SIG-M5 (cell line): ENCODE data around the gene GID4.
A peak's percentile ranks its signal among the peaks of the same experiment; 100 is the strongest.
"Not testable (repeated sequence)": the region's sequence is repeated elsewhere in the genome, so short reads cannot be mapped to it uniquely, and the experiment has no call there.

ENCODE experiments used
- DNase-seq: peaks from one replicate; lab custom pipeline; 2025; lab: John Stamatoyannopoulos, UW

Gene GID4

DNA sequence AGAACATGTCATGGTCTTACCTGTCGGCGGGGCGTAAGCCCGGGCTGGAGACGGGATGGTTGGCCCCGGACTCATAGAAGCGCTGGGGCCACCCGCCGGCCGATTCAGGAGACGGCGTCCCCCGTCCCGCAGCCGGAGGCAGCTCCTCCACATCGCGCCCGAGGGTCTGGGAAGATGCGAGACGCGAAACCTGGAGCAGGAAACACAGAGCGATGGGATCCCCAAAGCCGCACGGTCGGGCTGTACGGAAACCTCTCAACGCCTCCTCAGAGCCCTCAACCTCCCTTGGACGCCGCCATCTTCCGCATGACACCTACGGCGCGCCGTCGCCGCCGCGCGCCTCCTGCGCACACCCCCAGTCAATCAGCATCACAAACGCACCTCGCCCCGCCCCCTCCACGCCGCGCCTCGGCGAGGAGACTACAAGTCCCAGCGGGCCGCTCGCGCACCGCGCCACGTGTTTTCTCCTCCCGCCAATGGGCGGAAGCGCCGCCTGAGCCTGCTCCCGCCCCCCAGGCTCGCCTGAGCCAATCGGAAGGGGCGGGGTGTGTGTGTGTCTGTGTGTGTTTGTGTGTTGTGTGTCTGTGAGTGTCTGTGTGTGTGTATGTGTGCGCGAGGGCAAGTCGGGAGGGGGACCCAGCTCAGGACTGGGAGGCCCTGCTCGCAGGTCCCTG lies at the start of gene GID4, which contains the start of gene ATPAF2:
Gene GID4, plus strand, starts transcription at position 548 of the 674 bp plus-strand sequence. Its CDS starts 57 bp downstream, at position 605.
Gene ATPAF2, minus strand, starts transcription at position 308 of the 674 bp plus-strand sequence. Its CDS starts 155 bp downstream, at position 153.
- DNase-seq: peak; percentile 82

GRCh38 chr17:17989618-17990017 lies 49.6 kb upstream of the GID4 start:
- no peak for DNase-seq

- no peak for DNase-seq
Observed at GRCh38 chr17:17990282-17990681, 48.9 kb upstream of the GID4 start.

DNA sequence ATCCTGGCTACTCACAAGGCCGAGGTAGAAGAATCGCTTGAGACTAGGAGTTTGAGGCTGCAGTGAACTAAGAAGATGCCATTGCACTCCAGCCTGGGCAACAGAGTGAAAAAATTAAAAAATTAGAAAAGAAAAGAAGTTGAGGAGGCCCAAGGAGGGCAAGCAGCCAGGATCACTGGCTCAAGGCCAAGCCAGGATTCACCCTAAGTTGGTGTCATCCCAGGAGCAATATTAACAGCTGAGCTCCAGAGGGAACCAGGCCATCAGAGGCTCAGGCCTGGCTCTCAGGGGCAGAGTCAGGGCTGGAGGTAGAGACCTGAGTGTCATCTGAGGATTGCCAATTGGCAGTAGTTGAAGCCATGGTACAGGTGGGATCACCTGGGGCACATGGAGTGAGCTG lies 45.8 kb upstream of the GID4 start:
- no peak for DNase-seq

GRCh38 chr17:17993852-17994251 lies 45.4 kb upstream of the GID4 start:
- no peak for DNase-seq

DNA sequence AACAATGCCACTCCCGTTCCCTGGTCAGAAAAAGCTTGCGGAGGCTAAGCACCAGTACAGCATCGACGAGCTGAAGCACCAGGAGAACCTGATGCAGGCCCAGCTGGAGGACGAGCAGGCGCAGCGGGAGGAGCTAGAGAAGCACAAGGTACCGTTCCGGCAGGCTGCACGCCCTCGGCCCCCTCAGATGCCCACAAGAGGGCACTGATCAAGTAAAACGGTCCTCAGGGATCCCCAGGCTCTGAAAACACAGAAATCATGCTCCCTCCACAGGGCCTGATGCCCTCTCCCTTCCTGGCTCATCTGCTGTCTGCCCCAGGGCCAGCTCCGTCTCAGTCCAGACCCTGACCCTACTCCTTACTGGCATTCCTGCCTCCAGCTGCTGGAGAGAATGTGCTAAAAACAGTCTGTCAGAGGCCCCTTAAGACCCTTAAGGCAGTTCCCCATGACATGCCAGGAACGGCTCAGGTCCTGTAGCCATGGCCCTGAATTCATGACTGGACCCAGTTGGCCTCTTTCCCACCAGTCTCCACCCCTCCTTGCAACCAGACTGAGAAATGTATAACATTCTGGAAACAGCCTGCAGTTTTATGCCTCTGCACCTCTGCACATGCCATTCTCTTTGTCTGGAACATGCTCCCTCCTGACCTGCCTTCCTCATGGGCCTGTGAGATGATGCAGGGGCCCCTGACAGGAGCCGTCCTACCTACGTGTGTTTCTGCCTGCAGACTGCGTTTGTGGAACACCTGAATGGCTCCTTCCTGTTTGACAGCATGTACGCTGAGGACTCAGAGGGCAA lies 44.7 kb upstream of the GID4 start:
- DNase-seq: no peak

DNA sequence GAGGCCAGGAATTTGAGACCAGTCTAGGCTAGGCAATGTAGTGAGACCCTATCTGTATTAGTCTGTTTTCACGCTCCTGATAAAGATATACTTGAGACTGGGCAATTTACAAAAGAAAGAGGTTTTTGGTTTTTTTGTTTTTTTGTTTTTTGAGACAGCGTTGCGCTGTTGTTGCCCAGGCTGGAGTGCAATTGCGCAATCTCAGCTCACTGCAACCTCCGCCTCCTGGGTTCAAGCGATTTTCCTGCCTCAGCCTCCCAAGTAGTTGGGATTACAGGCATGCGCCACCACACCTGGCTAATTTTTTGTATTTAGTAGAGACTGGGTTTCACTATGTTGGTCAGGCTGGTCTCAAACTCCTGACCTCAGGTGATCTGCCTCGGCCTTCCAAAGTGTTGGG lies 43.3 kb upstream of the GID4 start:
- DNase-seq: not testable (repeated sequence)

DNA sequence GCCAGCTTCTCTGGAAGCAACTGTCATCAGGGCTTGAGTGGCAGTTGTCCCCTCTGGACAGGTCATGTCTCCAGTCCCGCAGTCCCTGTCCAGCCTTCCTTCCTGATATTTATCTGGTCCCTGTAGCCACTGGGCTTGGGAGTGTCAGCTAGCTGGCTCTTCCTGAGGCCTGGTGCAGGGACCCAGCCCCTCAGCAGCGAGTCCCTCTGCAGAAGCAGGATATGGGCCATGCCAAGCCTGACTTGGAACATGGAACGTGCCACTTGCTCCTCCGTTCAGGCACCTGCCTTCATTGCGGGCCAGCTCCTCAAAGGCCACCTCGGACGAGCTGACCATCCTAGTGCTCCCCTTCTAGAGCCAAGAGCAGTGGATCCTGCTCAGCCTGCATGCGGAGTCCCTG lies 40.3 kb upstream of the GID4 start:
- no peak for DNase-seq

- DNase-seq: no peak
Observed at GRCh38 chr17:17999364-18000029, 39.7 kb upstream of the GID4 start.

DNA sequence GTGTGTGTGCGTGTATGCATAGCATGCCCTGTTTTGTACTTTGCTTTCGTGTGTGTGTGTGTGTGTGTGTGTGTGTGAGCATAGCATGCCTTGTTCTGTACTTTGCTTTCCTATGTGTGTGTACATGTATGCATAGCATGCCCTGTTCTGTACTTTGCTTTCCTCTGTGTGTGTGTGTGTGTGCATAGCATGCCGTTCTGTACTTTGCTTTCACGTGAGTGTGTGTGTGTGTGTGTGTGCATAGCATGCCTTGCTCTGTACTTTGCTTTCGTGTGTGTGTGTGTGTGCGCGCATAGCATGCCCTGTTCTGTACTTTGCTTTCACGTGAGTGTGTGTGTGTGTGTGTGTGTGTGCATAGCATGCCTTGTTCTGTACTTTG lies 39.2 kb upstream of the GID4 start:
- no peak for DNase-seq

- DNase-seq: no peak
Observed at GRCh38 chr17:18002171-18002570, 37.0 kb upstream of the GID4 start.

- DNase-seq: no peak
Observed at GRCh38 chr17:18004345-18004744, 34.9 kb upstream of the GID4 start.

GRCh38 chr17:18004884-18005305 lies 34.3 kb upstream of the GID4 start:
- no peak for DNase-seq

DNA sequence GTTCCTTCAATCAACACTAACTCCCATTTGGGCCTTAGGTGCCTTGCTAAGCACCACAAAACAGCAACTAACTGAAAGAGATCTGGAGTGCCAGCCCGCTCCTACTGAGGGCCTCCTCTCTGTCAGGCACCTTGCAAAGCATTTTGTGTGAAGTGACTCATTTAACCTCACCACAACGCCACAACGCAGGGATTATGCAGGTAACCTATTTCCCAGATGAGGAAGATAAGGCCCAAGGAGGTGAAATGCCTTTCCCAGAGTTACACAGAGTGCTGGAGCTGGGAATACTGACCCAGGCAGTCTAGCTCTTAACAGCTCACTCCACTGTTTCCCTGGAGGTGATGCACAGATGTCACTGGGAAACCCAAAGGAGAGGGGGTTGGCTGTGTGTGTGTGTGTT lies 33.7 kb upstream of the GID4 start:
- no peak for DNase-seq

DNA sequence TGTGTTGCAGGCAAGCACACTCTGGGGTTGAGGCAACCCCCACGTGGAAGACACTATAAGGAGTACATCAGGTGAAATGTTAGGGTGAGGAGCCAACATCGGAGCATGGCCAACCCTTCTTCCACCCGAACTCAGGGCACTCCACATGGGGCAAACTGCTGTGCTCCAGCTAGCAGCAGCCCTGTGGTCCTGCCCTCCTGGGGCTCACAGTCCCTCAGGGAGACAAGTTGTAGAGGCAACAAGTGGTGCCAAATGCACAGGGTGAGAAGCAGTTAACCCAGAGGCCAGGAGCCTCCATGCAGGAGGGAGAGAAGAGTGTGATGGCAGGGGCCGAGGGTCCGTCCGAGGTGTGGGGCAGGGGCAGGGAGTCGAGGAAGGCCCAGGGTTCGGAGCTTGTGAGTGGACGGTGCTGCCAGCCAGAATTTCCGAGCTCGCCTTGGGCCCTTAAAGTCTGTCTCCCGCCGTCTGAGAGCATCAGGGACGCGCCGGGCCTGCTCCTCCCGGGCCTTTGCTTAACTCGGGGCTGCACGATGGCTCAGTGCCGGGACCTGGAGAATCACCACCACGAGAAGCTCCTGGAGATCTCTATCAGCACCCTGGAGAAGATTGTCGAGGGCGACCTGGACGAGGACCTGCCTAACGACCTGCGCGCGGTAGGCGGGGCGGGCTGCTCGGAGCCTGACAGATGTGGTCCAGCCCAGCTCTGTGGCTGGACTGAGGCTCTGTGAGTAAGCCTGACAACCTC lies 32.5 kb upstream of the GID4 start:
- DNase-seq: no peak

- no peak for DNase-seq
Observed at GRCh38 chr17:18008496-18009268, 30.5 kb upstream of the GID4 start.

GRCh38 chr17:18009609-18010420 lies 29.4 kb upstream of the GID4 start:
- DNase-seq: no peak

GRCh38 chr17:18011286-18011685 lies 27.9 kb upstream of the GID4 start:
- no peak for DNase-seq

GRCh38 chr17:18014006-18014405 lies 25.2 kb upstream of the GID4 start:
- no peak for DNase-seq

- no peak for DNase-seq
Observed at GRCh38 chr17:18015593-18015992, 23.6 kb upstream of the GID4 start.

- no peak for DNase-seq
Observed at GRCh38 chr17:18016426-18016825, 22.8 kb upstream of the GID4 start.
